ENCODE measurements around the gene MRPL33.

The MRPL33 gene

DNA sequence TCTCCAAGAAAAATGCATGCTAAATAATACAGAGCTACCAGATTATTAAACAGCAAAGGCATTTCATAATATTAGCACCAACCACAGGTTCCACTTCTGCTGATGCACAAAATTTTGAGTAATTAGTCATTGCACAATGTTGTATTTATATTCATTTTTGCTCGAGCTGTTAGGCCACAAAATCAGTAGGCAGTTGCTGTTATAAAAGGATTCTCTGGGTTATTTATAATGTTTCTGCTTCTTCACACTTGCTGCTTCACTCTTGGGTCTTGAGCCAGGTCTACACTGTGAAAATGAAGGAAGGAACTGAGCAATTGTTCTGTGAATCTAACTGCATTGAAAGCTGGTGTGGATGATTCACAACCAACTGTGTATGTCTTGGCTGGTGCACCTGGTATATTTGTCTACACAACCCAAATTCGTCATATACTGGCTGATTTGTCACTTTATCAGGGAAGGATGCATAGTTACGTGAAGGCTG, 38.3 kb downstream of the MRPL33 start:
- DNase-seq (ENCODE audit: low spot score): no peak

DNA sequence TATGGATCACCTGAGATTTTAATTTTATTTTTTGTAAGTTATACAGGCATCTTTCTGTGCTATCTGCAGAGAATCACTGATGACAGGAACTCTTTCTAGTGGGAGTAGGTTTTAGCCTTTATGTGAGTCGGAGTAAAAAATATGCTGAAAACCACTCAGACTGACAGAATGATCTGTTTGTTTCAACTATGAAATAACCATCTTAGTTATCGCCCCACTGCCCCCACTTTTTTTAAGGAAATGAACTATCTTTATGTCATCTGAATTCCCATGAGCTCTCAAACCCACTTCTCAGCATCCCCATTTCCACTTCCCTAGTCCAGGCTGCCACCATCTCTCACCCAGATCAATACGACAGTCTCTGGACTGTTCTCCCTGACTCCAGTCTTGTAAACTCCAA, 38.9 kb downstream of the MRPL33 start:
- DNase-seq (ENCODE audit: low spot score): no peak

DNA sequence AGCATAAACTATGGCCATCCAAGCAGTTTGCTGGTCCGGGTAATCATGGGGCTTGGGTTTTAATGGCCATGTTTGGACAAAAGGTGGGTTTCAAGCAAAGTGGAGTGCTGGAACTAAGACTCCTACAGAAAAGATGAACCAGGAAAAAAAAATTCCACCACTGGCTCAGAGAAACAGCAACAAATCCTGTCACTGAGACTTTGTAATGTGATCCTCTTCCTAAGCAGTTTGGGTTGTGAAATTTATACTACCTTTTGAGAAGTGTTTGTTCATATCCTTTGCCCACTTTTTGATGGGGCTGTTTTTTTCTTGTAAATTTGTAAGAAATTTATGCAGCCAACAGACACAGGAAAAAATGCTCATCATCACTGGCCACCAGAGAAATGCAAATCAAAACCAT, 40.2 kb downstream of the MRPL33 start:
- no peak for DNase-seq (ENCODE audit: low spot score)

DNA sequence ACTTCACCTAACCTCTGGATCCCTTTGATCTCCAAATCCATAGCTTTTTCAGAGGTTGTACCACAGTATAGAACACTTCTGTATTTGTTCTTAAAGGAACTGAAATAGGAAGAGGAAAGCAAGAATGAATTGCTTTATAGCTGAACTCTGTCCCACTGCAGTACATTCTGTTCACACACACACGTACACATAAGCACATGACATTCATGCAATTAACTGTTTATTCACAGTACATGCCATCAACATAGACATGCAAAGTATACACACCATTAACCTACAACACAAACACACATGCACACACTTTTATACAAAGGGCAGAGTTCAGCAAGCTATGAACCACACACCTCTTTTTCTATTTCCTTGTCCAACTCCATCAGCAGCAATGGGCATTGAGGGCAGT, 43.2 kb downstream of the MRPL33 start:
- DNase-seq (ENCODE audit: low spot score): no peak

DNA sequence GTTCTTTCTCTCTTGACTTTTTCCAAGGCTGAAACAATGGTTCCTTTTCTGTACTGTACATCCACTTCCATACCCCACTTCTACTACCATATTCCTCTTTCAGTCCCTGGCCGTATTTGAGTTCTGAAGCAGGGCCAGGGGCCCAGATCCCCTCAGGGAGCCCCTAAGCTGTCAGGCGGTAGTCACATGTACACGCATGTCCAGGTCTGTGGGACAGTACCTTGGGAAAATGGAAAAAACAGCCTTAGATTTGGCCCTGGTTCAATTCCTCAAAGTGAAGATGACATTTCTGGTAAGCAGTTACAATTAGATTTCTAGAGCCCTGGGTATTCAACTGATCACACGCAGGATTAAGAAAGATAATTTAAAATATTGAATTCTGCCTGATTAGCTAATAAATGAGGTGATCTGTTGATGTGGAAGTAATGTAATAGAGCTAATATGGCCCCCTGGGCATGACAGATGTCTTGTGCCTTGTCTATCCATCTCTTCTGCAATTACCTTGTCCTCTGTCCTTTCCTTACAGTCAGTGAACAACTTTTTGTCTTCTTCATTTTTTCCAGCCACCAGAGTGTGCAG, 44.4 kb downstream of the MRPL33 start:
- DNase-seq (ENCODE audit: low spot score): no peak

DNA sequence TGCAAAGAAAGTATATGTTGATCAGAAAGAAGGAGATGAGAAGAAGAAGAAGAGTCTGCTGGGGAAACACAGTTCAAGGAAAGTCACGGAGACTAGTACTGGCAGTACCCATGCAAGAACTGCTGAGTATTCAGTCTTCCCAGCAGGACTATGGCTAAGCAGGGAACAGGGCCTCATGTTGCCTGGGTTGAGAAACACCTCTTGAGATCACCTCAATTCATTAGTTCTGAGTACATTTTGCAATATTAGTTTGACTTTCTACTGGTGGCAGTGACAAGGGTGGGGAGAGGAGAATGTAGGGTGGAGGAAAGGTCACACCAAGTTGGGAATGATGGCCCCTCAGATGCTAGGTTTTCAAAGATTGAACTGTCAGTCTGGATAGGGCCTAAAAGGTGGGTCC, 50.5 kb downstream of the MRPL33 start:
- no peak for DNase-seq (ENCODE audit: low spot score)

DNA sequence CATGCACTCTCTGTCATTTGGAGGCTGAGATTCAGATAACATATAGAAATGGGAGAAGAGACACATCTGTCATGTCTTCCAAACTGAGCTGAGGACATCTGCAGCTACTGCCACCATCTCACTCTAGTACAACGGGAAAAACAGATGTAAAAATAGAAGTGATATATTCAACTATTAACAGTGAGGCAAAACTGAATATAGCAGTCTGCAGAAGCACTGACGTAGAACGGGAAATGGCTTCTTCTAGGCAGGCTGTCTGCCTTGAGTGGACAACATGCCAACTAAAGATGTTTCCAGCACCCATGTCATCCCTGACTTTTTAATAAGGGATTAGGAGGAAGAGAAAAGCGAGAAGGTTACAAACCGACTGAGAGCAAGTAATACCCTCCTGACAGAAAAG, 51.6 kb downstream of the MRPL33 start:
- DNase-seq (ENCODE audit: low spot score): no peak

DNA sequence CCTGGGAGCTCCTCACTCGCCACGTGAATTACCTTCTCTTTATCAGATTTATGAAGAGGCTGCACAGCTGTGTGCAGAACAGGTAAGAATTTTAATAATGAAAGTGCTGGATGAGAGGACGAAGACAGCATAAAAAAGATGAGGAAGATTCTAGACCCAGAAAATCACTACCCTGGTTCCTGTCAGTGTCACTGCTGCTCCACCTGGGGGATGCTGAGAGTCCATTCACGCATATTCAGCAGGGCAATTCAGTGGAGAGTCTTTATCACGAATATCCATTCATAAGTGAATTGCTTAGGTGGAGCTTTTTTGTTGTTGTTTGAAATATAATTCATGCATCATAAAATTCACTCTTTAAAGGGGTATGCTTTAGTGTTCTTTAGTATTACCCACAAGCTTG, 52.0 kb downstream of the MRPL33 start:
- no peak for DNase-seq (ENCODE audit: low spot score)

DNA sequence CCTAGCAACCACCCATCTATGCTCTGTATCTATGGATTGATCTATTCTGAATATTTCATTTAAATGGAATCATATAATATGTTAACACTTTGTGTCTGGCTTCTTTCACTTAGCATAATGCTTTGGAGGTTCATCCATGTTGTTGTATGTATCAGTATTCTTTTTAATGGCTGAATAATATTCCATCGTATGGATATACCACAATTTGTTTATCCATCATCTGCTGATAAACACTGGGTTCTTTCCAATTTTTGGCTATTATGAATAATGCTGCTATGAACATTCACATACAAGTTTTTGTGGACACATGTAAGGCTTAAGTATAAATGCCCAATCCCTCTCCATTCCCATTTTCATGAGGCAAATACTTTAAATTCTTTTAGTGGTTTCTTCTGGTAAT, 52.9 kb downstream of the MRPL33 start:
- no peak for DNase-seq (ENCODE audit: low spot score)

DNA sequence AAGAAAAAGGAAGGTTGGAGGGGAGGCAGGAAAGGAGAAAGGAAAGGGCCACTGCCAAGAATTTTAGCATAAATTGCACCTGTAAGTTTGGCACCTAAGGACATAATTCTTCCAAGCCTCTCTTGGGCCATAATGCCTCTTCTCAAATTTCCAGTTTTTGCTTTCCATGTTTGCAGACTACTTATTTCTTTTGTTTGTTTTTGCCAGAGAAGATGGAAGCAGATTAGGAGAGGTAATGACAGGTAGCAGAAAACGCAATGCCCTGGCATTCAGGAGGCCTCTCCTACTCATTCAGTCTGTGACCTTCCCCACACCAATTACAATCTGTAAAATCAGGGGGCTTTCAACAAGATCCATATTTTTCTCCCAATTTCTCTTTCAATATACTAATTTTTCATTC, 56.8 kb downstream of the MRPL33 start:
- DNase-seq (ENCODE audit: low spot score): no peak
